Inflammatory macrophage treated with lipopolysaccharide for 1 hour (primary cell): ENCODE results near the gene PCDH9.
A peak's percentile ranks its signal among the peaks of the same experiment; 100 is the strongest.

Source experiments
- DNase-seq, 2 donors: peaks; one replicate each; pipeline ENCODE4 v3.0.0-alpha.2; 2020 to 2022

PCDH9 gene

GRCh38 chr13:67155898-67156722 is 74.0 kb downstream of the PCDH9 start:
- no peak for DNase-seq

GRCh38 chr13:67152085-67152484 is 78.1 kb downstream of the PCDH9 start:
- DNase-seq = no peak

GRCh38 chr13:67151652-67152051 is 78.5 kb downstream of the PCDH9 start:
- no peak for DNase-seq

GRCh38 chr13:67150608-67151007 is 79.5 kb downstream of the PCDH9 start:
- no peak for DNase-seq

GRCh38 chr13:67148161-67148571 is 82.0 kb downstream of the PCDH9 start:
- no peak for DNase-seq

GRCh38 chr13:67147342-67148133 is 82.6 kb downstream of the PCDH9 start:
- DNase-seq = no peak

- peak in 1 of 2 donors; percentile 1 for DNase-seq
Observed at GRCh38 chr13:67146523-67147130, 83.5 kb downstream of the PCDH9 start.

GRCh38 chr13:67145950-67146349 is 84.2 kb downstream of the PCDH9 start:
- DNase-seq = no peak

- no peak for DNase-seq
Observed at GRCh38 chr13:67143544-67144115, 86.5 kb downstream of the PCDH9 start.

GRCh38 chr13:67140006-67140405 is 90.1 kb downstream of the PCDH9 start:
- no peak for DNase-seq

GRCh38 chr13:67139551-67139950 is 90.6 kb downstream of the PCDH9 start:
- no peak for DNase-seq

- no peak for DNase-seq
Observed at GRCh38 chr13:67138970-67139369, 91.2 kb downstream of the PCDH9 start.

- no peak for DNase-seq
Observed at GRCh38 chr13:67137044-67137735, 92.9 kb downstream of the PCDH9 start.

GRCh38 chr13:67136157-67136556 is 94.0 kb downstream of the PCDH9 start:
- no peak for DNase-seq

- no peak for DNase-seq
Observed at GRCh38 chr13:67135356-67135755, 94.8 kb downstream of the PCDH9 start.

- no peak for DNase-seq
Observed at GRCh38 chr13:67134417-67135129, 95.6 kb downstream of the PCDH9 start.

GRCh38 chr13:67133476-67133875 is 96.7 kb downstream of the PCDH9 start:
- no peak for DNase-seq

GRCh38 chr13:67131393-67131792 is 98.7 kb downstream of the PCDH9 start:
- no peak for DNase-seq

GRCh38 chr13:67130444-67130843 is 99.7 kb downstream of the PCDH9 start:
- no peak for DNase-seq

GRCh38 chr13:67128136-67128535 is 102.0 kb downstream of the PCDH9 start:
- DNase-seq = no peak

- no peak for DNase-seq
Observed at GRCh38 chr13:67125681-67126080, 104.5 kb downstream of the PCDH9 start.

- DNase-seq = no peak
Observed at GRCh38 chr13:67123165-67123564, 107.0 kb downstream of the PCDH9 start.
